GM13977 (cell line): ENCODE results near the gene TCAIM.

Experiments used
- DNase-seq: peaks from one replicate; pipeline ENCODE4 v3.0.0; 2012; ENCODE audit warnings: low spot score
- in situ Hi-C: fragments of 300-500 bp; cut with MboI; formaldehyde crosslinking; loops from one replicate; pipeline ENCODE4 v1.12.0; 2022; ENCODE audit warnings: low sequenced_read_pairs, low pct_unique_long_range_greater_than_20kb, mixed read lengths, inconsistent platforms; ENCODE audit not compliant: unreplicated experiment
- TF ChIP-seq, protein P1 (sequence below): IDR thresholded peaks from 2 replicates; pipeline ENCODE4 v1.5.1; 2012; ENCODE audit warnings: mild to moderate bottlenecking, control low read depth; ENCODE audit not compliant: insufficient read depth; ENCODE audit errors: extremely low read depth, missing control alignments

TCAIM gene

DNA sequence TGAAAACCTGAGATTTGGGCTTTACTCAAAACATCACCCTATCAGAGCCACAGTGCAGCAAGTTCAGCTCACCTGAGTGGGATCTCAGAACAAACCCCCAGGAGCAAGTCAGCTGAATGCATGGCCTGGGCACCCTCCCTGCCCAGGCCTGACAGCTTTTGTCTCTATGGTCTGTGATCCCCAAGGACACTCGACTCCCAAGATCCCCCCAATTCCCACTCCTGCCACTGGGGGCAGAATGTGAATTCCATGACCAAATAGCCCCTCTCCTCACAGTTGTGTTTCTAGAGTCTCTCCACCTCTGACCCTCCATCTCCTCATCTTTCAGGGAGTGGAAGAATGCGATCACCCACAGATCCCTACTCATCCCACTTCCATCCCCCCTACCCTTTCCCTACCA is 80.0 kb downstream of the TCAIM start:
- DNase-seq: no peak
- in situ Hi-C loops: no loop called here
- TF ChIP-seq, protein P1, sequence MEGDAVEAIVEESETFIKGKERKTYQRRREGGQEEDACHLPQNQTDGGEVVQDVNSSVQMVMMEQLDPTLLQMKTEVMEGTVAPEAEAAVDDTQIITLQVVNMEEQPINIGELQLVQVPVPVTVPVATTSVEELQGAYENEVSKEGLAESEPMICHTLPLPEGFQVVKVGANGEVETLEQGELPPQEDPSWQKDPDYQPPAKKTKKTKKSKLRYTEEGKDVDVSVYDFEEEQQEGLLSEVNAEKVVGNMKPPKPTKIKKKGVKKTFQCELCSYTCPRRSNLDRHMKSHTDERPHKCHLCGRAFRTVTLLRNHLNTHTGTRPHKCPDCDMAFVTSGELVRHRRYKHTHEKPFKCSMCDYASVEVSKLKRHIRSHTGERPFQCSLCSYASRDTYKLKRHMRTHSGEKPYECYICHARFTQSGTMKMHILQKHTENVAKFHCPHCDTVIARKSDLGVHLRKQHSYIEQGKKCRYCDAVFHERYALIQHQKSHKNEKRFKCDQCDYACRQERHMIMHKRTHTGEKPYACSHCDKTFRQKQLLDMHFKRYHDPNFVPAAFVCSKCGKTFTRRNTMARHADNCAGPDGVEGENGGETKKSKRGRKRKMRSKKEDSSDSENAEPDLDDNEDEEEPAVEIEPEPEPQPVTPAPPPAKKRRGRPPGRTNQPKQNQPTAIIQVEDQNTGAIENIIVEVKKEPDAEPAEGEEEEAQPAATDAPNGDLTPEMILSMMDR: peak; percentile 38

DNA sequence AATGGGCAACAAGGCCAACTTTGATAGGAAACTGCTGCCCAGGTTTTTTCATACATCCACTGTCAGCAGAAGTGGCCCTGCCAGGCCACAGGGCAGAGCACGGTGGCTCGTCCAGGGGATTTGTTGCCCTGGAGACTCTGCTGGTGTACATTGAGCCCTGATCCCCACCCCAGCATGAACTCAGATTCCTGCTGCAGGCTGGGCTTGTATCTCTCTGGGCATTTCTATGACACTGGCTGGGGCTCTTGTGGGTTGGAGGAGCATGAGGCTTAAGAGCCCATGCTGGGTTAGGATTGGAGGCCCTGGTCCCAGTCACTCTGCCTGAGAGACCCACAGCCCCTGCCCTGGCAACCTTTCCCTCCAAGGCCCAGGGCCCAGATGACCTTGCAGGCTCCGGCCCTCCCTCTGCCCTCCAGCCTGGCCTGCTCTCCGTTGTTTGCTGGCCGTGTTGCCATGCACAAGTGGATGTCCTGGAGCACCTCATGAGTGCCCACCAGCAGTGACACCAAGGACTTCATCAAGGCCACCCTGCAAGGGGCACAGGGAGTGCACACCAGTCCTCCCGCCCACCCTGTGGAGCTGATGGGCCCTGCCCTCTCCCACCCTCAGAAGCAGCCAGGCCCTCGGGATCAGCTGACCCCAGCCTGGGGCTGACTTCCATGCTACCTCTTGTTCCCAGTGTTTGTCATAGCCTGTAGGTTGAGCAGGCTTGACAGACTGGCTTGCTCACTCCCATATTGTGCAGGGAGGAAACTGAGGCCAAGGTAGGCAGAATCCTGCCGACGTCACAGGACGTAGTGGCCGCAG is 80.8 kb downstream of the TCAIM start:
- TF ChIP-seq, protein P1: no peak
- DNase-seq: no peak
- in situ Hi-C loops: no loop called here

DNA sequence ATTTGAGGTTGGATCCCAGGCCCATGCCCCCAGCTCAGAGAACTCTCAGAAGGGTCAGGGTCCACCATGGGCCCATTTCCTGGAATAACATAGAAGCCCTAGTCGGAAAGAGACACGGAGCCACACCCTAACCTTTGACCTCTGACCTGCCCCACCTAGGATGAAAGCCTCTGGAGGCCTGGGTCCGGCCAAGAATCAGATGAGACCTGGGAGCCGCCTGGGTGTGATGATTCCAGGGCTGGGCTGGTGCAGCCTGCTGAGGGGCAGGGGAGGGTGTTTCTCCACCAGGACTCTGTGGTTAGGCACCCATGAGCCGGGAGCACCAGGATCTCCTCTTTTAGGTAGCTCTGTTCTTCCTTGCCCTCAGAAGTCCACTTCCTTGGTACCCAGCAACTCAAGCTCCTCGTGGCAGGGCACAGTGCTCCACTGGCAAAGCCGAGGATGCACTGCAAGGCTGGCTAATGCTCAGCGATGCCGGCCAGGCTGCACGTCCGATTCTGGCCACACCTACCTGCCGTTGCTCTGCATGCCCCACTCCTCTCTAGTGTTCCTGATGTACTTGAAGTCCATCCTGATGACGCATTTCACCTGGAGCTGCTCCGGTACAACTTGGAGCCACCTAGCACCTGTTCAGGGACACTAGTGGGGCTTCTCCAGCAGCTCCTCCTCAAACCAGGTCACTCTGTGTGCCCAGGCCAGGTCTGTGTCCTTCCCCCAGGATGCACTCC is 81.5 kb downstream of the TCAIM start:
- TF ChIP-seq, protein P1: no peak
- no peak for DNase-seq
- in situ Hi-C loops: no loop called here

DNA sequence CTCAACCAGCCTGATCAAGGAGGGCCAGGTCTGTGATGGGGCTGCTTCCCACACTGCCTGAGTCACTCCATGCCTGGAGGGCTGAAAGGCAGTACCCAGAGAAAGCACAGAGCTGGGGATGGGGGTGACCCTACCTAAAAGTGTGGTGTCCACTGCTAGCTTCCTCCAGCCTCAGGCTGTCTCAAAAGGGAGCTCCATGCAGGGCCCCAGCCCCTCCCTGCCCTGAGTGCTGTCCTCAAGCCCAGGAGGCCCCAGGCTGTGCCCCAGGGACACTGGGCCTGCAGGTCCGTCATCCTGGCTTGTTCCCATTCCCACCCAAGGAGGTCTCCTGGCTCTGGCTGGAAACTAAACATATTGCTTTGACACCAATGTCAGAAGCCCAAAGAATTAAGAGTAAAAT is 82.1 kb downstream of the TCAIM start:
- no peak for DNase-seq
- in situ Hi-C loops: no loop called here
- TF ChIP-seq, protein P1: no peak

DNA sequence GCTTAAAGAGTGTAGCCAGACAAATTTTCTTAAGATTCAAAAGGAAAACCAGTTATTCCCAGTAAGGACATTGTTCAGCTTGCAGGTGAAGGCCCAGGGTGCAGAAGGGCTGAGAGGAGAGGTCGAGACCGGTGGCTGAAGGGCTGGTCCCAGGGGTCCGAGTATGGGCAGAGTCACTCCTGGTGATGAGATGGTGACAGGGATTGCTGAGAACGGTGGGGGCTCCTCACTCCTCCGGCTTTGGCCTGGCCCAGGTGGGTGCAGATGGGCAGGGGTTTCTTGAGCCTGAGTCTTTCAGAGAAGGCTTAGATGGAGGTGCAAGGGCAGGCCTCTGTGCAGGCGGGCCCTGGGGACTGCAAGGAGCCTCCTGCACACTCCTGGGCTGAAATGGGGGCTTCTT is 82.7 kb downstream of the TCAIM start:
- TF ChIP-seq, protein P1: no peak

DNA sequence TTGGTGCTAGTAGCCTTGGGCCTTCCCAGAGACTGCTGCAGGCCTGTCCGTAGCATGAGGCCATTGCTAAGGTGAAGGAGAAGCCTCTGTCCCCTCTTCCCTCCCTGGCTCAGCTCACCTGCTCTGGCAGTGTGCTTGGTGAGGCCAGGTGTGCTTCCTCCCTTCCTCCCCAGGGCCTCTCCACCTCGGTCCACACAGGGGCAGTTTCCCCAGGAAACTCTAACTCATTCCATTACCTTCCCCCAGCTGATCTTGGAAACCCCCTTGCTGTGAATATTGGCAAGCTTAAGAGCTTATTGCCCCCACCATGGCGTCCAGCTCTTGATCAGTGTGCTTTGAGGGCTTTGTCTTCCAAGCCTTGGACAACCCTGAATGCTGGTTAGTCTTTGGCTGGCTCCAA is 86.2 kb downstream of the TCAIM start:
- TF ChIP-seq, protein P1: no peak
- in situ Hi-C loops: no loop called here
- DNase-seq: peak; percentile 42

More for the DNA sequence above, 82.7 kb downstream of the TCAIM start:
- no peak for DNase-seq
- in situ Hi-C loops: no loop called here
